Measurements from ENCODE around the gene SLC29A3.

The SLC29A3 gene

GRCh38 chr10:71297343-71297742 is 21.7 kb upstream of the SLC29A3 start:
- no peak for TF ChIP-seq JUND (IDR thresholded peaks at IDR 0.05; ENCODE audit: low read depth)
- DNase-seq (ENCODE audit: low read depth in 1 of 2, low spot score in 1 of 2): no peak
- in situ Hi-C loops (cut with HindIII; ENCODE audit: low pct_unique_long_range_greater_than_20kb, low sequenced_read_pairs): no loop called here

GRCh38 chr10:71299071-71299785 is 19.8 kb upstream of the SLC29A3 start:
- no peak for DNase-seq (ENCODE audit: low read depth in 1 of 2, low spot score in 1 of 2)
- in situ Hi-C loops (cut with HindIII; ENCODE audit: low pct_unique_long_range_greater_than_20kb, low sequenced_read_pairs): no loop called here
- TF ChIP-seq JUND (IDR thresholded peaks at IDR 0.05; ENCODE audit: low read depth): no peak

- in situ Hi-C loops (cut with HindIII; ENCODE audit: low pct_unique_long_range_greater_than_20kb, low sequenced_read_pairs): no loop called here
- no peak for DNase-seq (ENCODE audit: low read depth in 1 of 2, low spot score in 1 of 2)
- TF ChIP-seq JUND (IDR thresholded peaks at IDR 0.05; ENCODE audit: low read depth): no peak
These were observed 18.3 kb upstream of the SLC29A3 start for GRCh38 chr10:71300555-71301370.

- no peak for TF ChIP-seq JUND (IDR thresholded peaks at IDR 0.05; ENCODE audit: low read depth)
- no peak for DNase-seq (ENCODE audit: low read depth in 1 of 2, low spot score in 1 of 2)
- in situ Hi-C loops (cut with HindIII; ENCODE audit: low pct_unique_long_range_greater_than_20kb, low sequenced_read_pairs): no loop called here
These were observed 17.6 kb upstream of the SLC29A3 start for GRCh38 chr10:71301371-71301916.

GRCh38 chr10:71302451-71302850 is 16.6 kb upstream of the SLC29A3 start:
- in situ Hi-C loops (cut with HindIII; ENCODE audit: low pct_unique_long_range_greater_than_20kb, low sequenced_read_pairs): no loop called here
- DNase-seq (ENCODE audit: low read depth in 1 of 2, low spot score in 1 of 2): no peak
- TF ChIP-seq JUND (IDR thresholded peaks at IDR 0.05; ENCODE audit: low read depth): no peak

- TF ChIP-seq JUND (IDR thresholded peaks at IDR 0.05; ENCODE audit: low read depth): no peak
- in situ Hi-C loops (cut with HindIII; ENCODE audit: low pct_unique_long_range_greater_than_20kb, low sequenced_read_pairs): no loop called here
- peak; percentile 31 to 64 for DNase-seq (ENCODE audit: low read depth in 1 of 2, low spot score in 1 of 2)
These were observed 16.0 kb upstream of the SLC29A3 start for GRCh38 chr10:71302874-71303568.

GRCh38 chr10:71303569-71303907 is 15.5 kb upstream of the SLC29A3 start:
- no peak for DNase-seq (ENCODE audit: low read depth in 1 of 2, low spot score in 1 of 2)
- in situ Hi-C loops (cut with HindIII; ENCODE audit: low pct_unique_long_range_greater_than_20kb, low sequenced_read_pairs): no loop called here
- no peak for TF ChIP-seq JUND (IDR thresholded peaks at IDR 0.05; ENCODE audit: low read depth)

GRCh38 chr10:71304914-71305313 is 14.1 kb upstream of the SLC29A3 start:
- no peak for DNase-seq (ENCODE audit: low read depth in 1 of 2, low spot score in 1 of 2)
- no peak for TF ChIP-seq JUND (IDR thresholded peaks at IDR 0.05; ENCODE audit: low read depth)
- in situ Hi-C loops (cut with HindIII; ENCODE audit: low pct_unique_long_range_greater_than_20kb, low sequenced_read_pairs): no loop called here

GRCh38 chr10:71306979-71307378 is 12.1 kb upstream of the SLC29A3 start:
- no peak for DNase-seq (ENCODE audit: low read depth in 1 of 2, low spot score in 1 of 2)
- in situ Hi-C loops (cut with HindIII; ENCODE audit: low pct_unique_long_range_greater_than_20kb, low sequenced_read_pairs): no loop called here
- no peak for TF ChIP-seq JUND (IDR thresholded peaks at IDR 0.05; ENCODE audit: low read depth)

- DNase-seq (ENCODE audit: low read depth in 1 of 2, low spot score in 1 of 2): no peak
- TF ChIP-seq JUND (IDR thresholded peaks at IDR 0.05; ENCODE audit: low read depth): no peak
- in situ Hi-C loops (cut with HindIII; ENCODE audit: low pct_unique_long_range_greater_than_20kb, low sequenced_read_pairs): no loop called here
These were observed 11.5 kb upstream of the SLC29A3 start for GRCh38 chr10:71307469-71308085.

- TF ChIP-seq JUND (IDR thresholded peaks at IDR 0.05; ENCODE audit: low read depth): no peak
- DNase-seq (ENCODE audit: low read depth in 1 of 2, low spot score in 1 of 2): no peak
- in situ Hi-C loops (cut with HindIII; ENCODE audit: low pct_unique_long_range_greater_than_20kb, low sequenced_read_pairs): no loop called here
These were observed 10.8 kb upstream of the SLC29A3 start for GRCh38 chr10:71308244-71308643.

GRCh38 chr10:71308985-71309384 is 10.1 kb upstream of the SLC29A3 start:
- peak in 1 of 2 experiments; percentile 27 for DNase-seq (ENCODE audit: low read depth in 1 of 2, low spot score in 1 of 2)
- no peak for TF ChIP-seq JUND (IDR thresholded peaks at IDR 0.05; ENCODE audit: low read depth)
- in situ Hi-C loops (cut with HindIII; ENCODE audit: low pct_unique_long_range_greater_than_20kb, low sequenced_read_pairs): no loop called here

All from T47D (cell line).